HG03520 (cell line): ENCODE measurements around the gene LCT.

Experiments used
- ATAC-seq: cut with Tn5 transposase; IDR thresholded peaks from one replicate; pipeline ENCODE4 v1.9.1; 2021; ENCODE audit warnings: mild to moderate bottlenecking, moderate library complexity; ENCODE audit not compliant: unreplicated experiment

The LCT gene

GRCh38 chr2:135743860-135744259, 93.1 kb downstream of the LCT start:
- ATAC-seq = no peak

- ATAC-seq = peak; percentile 19
Observed at GRCh38 chr2:135742325-135742757, 94.6 kb downstream of the LCT start.

- ATAC-seq = peak; percentile 92
Observed at GRCh38 chr2:135741395-135742324, 95.3 kb downstream of the LCT start, which contains the start of gene UBXN4. Gene UBXN4, plus strand, starts transcription at chr2:135741855. Its CDS starts 75 bp downstream, at chr2:135741930.

GRCh38 chr2:135741043-135741394, 96.0 kb downstream of the LCT start:
- no peak for ATAC-seq

GRCh38 chr2:135740206-135740605, 96.8 kb downstream of the LCT start:
- ATAC-seq = no peak
